GM12873 (cell line): ENCODE data around the gene FDX1.

ENCODE experiments used
- CTCF ChIP-seq: IDR thresholded peaks from 2 replicates; pipeline ENCODE4 v1.5.1; 2012; ENCODE audit warnings: low read depth, mild to moderate bottlenecking, moderate library complexity, low read length, control low read depth; ENCODE audit not compliant: insufficient read depth; ENCODE audit errors: missing control alignments

FDX1 gene

DNA sequence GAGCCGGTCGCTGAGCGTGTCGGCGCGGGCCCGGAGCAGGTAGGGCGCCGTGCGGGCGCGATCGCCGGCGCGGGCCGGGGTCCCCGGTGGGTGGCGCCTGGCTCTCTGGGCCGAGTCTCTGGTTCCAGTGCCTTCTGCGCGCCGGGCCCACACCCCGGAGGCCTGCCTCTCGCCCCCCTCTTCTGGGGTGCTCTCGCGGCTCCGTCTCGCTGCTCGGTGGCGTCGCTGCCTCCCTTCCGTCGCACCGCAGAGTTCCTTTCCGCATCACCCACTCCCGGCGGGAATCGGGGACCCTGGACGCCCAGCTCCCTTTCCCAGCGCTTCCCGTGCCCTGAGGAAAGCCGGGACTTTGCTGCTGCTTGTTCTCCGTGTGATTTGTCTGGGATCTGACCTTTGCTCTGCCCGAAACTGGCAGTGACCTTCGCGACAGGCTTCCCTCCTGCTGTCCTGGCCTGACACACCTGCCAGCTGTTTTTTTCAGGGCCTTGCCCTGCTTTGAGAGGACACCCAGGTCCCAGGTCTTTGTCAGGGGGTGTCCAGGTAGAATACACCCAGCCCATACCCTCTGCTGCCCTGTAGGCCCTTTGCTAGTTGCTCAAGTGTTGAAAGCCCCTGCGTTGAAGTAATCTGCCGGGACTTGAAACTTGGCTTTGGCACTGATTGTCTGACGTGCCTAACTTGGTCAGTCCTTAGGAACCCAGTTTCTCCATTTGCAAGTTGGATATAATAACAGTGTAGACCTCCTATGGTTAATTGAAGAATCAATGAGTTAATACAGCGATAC, 711 bp downstream of the FDX1 start:
- no peak for TF ChIP-seq CTCF

GRCh38 chr11:110431051-110431672, 1.4 kb downstream of the FDX1 start:
- no peak for TF ChIP-seq CTCF

DNA sequence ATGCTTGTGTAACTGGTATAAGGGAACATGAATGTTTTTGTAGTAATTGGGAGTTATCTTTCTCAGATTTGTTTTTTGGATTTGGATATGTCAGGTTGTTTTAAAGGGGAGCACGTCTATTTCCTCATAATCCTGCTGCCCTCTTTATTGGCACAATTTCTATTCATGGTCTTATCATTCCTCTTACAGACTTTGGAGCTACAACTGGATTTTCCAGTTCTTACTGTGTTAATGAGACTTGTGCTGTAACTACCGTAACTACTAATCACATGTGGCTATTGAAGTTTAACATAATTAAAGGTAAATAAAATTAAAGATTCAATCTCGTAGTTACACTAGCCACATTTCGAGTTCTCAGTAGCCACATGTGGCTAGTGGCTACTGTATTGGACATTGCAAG, 1.9 kb downstream of the FDX1 start:
- no peak for TF ChIP-seq CTCF

- TF ChIP-seq CTCF: no peak
Measured at GRCh38 chr11:110432713-110433392, 3.1 kb downstream of the FDX1 start.

DNA sequence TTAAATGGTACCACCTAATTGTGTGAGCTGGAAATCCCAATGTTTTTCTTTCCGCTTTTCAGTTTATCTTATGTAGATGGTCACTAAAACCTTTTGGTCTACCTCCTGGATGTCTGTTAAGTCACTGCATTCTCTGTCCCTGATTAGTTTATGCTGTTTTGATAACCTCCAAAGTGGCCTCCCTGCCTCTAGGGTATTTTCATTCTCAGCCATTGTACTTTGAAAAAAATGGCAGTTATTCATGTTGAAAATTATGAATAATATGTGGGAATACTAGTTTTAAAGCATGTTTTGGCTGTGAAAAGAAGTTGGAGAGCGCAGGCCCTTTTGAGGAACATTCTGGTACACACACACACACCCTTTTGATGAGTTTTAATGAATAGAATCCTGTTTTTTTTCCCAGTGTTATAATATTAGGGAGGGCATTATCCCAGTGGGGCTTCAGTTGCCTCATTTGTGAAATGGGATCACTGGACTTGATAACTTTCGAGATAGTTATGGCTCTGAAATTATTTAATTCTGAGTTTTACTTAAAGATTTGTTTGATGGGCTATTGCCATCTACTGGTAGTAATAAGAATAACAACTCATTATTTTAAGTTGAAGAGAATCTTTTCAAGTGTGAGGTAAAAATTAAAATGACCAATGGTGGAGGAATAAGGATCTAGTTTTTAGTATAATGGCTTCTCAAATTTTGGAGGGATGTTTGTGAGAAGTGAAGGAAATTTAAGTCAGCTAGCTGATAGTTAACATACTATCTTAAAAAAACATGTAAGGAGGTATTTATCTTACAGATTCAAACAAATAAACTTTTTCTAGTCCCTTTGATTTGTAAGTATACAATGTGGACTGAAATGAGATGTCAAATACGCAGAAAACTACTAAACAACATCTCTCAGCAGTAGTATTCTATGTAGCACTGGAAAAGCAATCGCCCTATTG, 3.9 kb downstream of the FDX1 start:
- peak; percentile 37 for TF ChIP-seq CTCF

- peak; percentile 42 for TF ChIP-seq CTCF
Measured at GRCh38 chr11:110434952-110435779, 5.4 kb downstream of the FDX1 start.
